A673 (cell line): ENCODE measurements around the gene PRR23E. TPM values are rescaled to one million over a fixed set of nuclear protein-coding genes. Genes with fewer than 3 reads are reported as not detected.

ENCODE experiments used
- BruUV-seq: library from RNA; stranded (reverse); fragments of 400-500 nt; replicated peaks from 2 replicates; lab custom pipeline; 2021; lab: Mats Ljungman, UMichigan
- CTCF ChIA-PET: fragments of 300-600 bp; sonication (Branson Sonifier 250); formaldehyde crosslinking; loops from one replicate; lab custom pipeline; 2022; ENCODE audit warnings: antibody characterized with exemption; lab: Charles Lee
- POLR2A ChIA-PET: fragments of 300-600 bp; sonication (Branson Sonifier 250); formaldehyde crosslinking; loops from one replicate; lab custom pipeline; 2022; ENCODE audit warnings: antibody characterized with exemption; ENCODE audit not compliant: low non-redundant PET; lab: Charles Lee
- DNase-seq: peaks from one replicate; pipeline ENCODE4 v3.0.0-alpha.2; 2015; ENCODE audit warnings: low spot score
- H3K27ac ChIP-seq: fragments of 200-600 bp; sonication (generic); 2 replicates; pipeline ENCODE4 v1.5.1; 2016; ENCODE audit warnings: mixed run types, low read depth, mild to moderate bottlenecking, mixed read lengths, antibody characterized with exemption, low read length; ENCODE audit not compliant: poor library complexity, severe bottlenecking
- H3K27me3 ChIP-seq: fragments of 200-600 bp; sonication (generic); replicated peaks from 2 replicates; pipeline ENCODE4 v1.6.1; 2017; ENCODE audit warnings: mixed run types, low read depth, mild to moderate bottlenecking, mixed read lengths, antibody characterized with exemption, low read length; ENCODE audit not compliant: insufficient read depth, poor library complexity
- H3K36me3 ChIP-seq: fragments of 200-600 bp; sonication (generic); 2 replicates; pipeline ENCODE4 v1.6.1; 2016; ENCODE audit warnings: mixed run types, mild to moderate bottlenecking, mixed read lengths, antibody characterized with exemption, low read length; ENCODE audit not compliant: insufficient read depth, poor library complexity, severe bottlenecking
- H3K4me1 ChIP-seq: fragments of 200-600 bp; sonication (generic); 2 replicates; pipeline ENCODE4 v1.6.1; 2017; ENCODE audit warnings: mixed run types, mild to moderate bottlenecking, mixed read lengths, antibody characterized with exemption, low read length; ENCODE audit not compliant: insufficient read depth, poor library complexity, severe bottlenecking
- H3K4me3 ChIP-seq: fragments of 200-600 bp; sonication (generic); 2 replicates; pipeline ENCODE4 v1.5.1; 2016; ENCODE audit warnings: low read depth, mixed run types, mild to moderate bottlenecking, mixed read lengths, low read length; ENCODE audit not compliant: poor library complexity, severe bottlenecking
- H3K9me3 ChIP-seq: fragments of 200-600 bp; sonication (generic); 2 replicates; pipeline ENCODE4 v1.6.1; 2016; ENCODE audit warnings: mixed run types, low read depth, mild to moderate bottlenecking, mixed read lengths, antibody characterized with exemption, low read length; ENCODE audit not compliant: poor library complexity, severe bottlenecking
- CTCF ChIP-seq: fragments of 300-800, 200-600 bp; sonication (generic); conservative IDR thresholded peaks from 2 replicates; pipeline ENCODE4 v1.5.1; 2017; ENCODE audit warnings: low read depth, mild to moderate bottlenecking, antibody characterized with exemption, low read length, moderate library complexity, mixed read lengths
- EZH2 ChIP-seq: fragments of 200-600 bp; sonication (generic); IDR thresholded peaks from 2 replicates; pipeline ENCODE4 v1.6.1; 2017; ENCODE audit warnings: borderline replicate concordance, low read depth, mild to moderate bottlenecking, mixed read lengths, antibody characterized with exemption, low read length; ENCODE audit not compliant: poor library complexity, severe bottlenecking
- intact Hi-C: fragments of 100-400 bp; cut with micrococcal nuclease; formaldehyde crosslinking; loops from one replicate; pipeline ENCODE4 v1.10.0; 2022; ENCODE audit not compliant: unreplicated experiment
- total RNA-seq: library from RNA; stranded (reverse); gene quantifications from 2 replicates; pipeline ENCODE4 v1.2.3, GENCODE V29; 2021

PRR23E gene
- total RNA-seq, 1 experiment from 2014 or later: not detected

DNA sequence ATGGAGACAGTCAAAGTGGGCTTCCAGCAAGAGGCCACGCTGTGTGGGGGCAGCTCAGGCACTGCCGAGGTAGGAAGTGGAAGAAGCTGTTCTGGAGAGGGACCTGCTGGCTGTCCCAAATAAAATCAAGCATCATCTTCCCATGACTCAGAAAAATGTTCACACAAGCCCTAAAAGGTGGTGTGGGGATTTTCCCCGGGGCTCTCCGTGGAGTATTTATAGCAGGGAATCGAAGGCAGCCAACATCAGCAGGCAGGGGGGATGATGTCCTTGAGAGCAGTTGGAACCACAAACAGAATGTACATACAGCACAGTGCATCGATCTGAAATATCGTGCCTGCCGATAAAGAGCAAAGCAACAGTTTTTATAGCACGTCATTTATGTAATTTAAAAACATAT lies 27.6 kb downstream of the PRR23E start:
- CTCF ChIA-PET: no interaction called here
- TF ChIP-seq CTCF (no peak), EZH2 (no peak)
- peaks cover 5% of the 10 kb centered on the region for H3K27me3 ChIP-seq
- BruUV-seq: no TSS peak
- no peaks in the 10 kb centered on the region for H3K9me3 ChIP-seq
- POLR2A ChIA-PET: no interaction called here
- H3K4me3 ChIP-seq: no peak overlapping the region
- H3K4me1 ChIP-seq: peaks cover 9% of the 10 kb centered on the region
- intact Hi-C loops: no loop called here
- H3K36me3 ChIP-seq: no peaks in the 10 kb centered on the region
- no peak overlapping the region for H3K27ac ChIP-seq
- no peak for DNase-seq

GRCh38 chr3:127221037-127221436 lies 28.1 kb downstream of the PRR23E start:
- H3K4me3 ChIP-seq: no peak overlapping the region
- no peak for TF ChIP-seq EZH2
- peaks cover 5% of the 10 kb centered on the region for H3K27me3 ChIP-seq
- BruUV-seq: no TSS peak
- CTCF ChIA-PET: no interaction called here
- no peak overlapping the region for H3K27ac ChIP-seq
- POLR2A ChIA-PET: no interaction called here
- H3K4me1 ChIP-seq: peaks cover 4% of the 10 kb centered on the region
- intact Hi-C loops: no loop called here
- no peaks in the 10 kb centered on the region for H3K9me3 ChIP-seq
- H3K36me3 ChIP-seq: no peaks in the 10 kb centered on the region
- DNase-seq: no peak

DNA sequence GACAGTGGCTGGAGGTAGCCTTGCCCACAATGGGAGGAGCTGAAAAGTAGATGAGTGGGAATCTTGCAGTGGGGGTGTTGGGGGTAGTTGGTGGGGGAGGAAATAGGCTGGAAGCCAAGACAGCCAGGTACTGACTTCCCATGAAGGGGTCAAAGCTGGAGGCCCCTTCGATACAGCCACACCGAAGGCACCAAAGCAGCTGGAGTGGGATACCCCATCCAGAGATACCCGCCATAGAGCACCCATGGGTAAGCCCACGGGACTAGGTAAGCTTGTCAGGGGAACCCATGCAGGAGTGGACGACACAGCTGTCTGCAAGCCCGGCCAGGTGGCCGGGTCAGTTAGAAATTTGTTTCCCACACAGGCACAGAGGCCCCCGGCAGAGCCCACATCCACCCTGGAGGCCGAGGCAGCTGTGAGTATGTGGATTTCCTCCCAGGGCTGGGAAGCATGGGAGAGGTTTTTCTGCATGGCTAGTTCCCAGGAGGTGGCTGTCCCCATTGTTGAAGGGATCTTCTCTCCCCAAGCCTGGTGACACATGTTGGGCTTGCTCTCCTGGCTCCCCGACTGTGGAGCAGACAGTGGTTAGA lies 28.6 kb downstream of the PRR23E start:
- Histone ChIP-seq H3K27me3 (peaks cover 5% of the 10 kb centered on the region), H3K27ac (no peak overlapping the region), H3K9me3 (no peaks in the 10 kb centered on the region), H3K4me3 (no peak overlapping the region), H3K36me3 (no peaks in the 10 kb centered on the region), H3K4me1 (no peaks in the 10 kb centered on the region)
- intact Hi-C loops: no loop called here
- ChIA-PET POLR2A (no interaction called here), CTCF (no interaction called here)
- TF ChIP-seq CTCF (no peak), EZH2 (no peak)
- BruUV-seq: no TSS peak
- no peak for DNase-seq

GRCh38 chr3:127222163-127222562 lies 29.2 kb downstream of the PRR23E start:
- Histone ChIP-seq H3K4me1 (no peaks in the 10 kb centered on the region), H3K36me3 (no peaks in the 10 kb centered on the region), H3K4me3 (no peak overlapping the region), H3K27me3 (peaks cover 5% of the 10 kb centered on the region), H3K9me3 (no peaks in the 10 kb centered on the region), H3K27ac (no peak overlapping the region)
- no TSS peak for BruUV-seq
- no peak for TF ChIP-seq EZH2
- TF ChIP-seq CTCF: no peak
- ChIA-PET CTCF (no interaction called here), POLR2A (no interaction called here)
- intact Hi-C loops: no loop called here
- DNase-seq: no peak
